ENCODE data around the gene ARFIP2. TPM values are rescaled to one million over a fixed set of nuclear protein-coding genes. Genes with fewer than 3 reads are reported as not detected.

The ARFIP2 gene
- total and polyA plus RNA-seq, 2 donors (not counting 3 experiments of a cell fraction or from before 2014, with no cell fraction given) = 48.4 to 62.9 TPM

DNA sequence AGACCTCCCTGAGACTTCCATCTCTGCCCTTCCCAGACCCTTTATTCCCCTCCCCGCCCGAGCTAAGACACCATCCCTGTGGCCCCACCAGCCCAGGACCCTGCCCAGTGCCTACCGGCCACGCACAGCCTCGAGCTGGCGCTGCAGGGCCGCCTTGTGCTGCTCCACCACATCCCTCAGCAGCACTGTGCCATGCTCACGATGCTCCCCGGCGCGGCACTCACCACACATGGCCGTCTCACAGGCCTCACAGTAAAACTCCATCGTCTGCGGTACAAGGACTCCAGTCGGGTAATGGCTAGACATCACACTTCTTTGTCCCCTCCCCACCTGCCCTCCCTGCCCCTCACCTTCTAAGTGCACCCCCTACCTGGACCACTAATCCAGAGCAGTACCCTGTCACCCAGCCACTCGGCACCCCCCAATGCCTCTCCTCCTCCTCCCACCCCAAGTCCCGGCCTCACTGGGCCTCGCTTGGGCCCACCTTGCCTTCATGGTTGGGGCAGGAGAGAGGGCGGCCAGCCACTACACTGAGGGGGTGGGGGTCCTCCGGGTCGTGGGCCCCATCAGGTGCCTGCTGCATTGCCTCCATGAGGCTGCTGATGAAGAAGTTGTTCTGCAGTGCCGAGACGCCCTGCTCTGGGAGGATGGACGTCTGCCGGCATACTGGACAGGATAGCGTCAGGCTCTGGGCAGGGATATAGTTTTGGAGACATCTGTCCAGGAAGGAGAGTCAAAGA is 23.4 kb downstream of the ARFIP2 start:
- no TSS peak for BruUV-seq (replicated peaks)

More for the DNA sequence above, 23.4 kb downstream of the ARFIP2 start:
- DNase-seq (ENCODE audit: low read depth, low spot score) (no peak), FAIRE-seq (no peak)
- H3K4me2 ChIP-seq (ENCODE audit: insufficient read depth, low read length) = no peak overlapping the region
- no peak overlapping the region for H2AFZ ChIP-seq (ENCODE audit: low read depth, low read length)
- H3K4me3 ChIP-seq (replicated peaks in 1 of 3; ENCODE audit: insufficient read depth in 1 of 3, low read depth in 1 of 3, low read length in 3 of 3) = no peak overlapping the region
- no peaks in the 10 kb centered on the region for H4K20me1 ChIP-seq (replicated peaks; ENCODE audit: control insufficient read depth, extremely low read depth, insufficient read depth, low read length)
- ChIA-PET POLR2A (no interaction called here), CTCF (interaction anchor here (0.7 to 0.9 kb wide), 2 partner anchors 10 to 14 kb away, joined by 3 read pairs; no protein-coding TSS in a partner anchor)
- no peak for TF ChIP-seq FOS (IDR thresholded peaks at IDR 0.05; ENCODE audit: borderline replicate concordance, insufficient read depth, low read length)
- no peak for TF ChIP-seq POLR2A (IDR thresholded peaks at IDR 0.05; ENCODE audit: low read depth, low read length)
- no peak for TF ChIP-seq POLR2AphosphoS5 (IDR thresholded peaks at IDR 0.05; ENCODE audit: insufficient read depth, low read depth, low read length)
- TF ChIP-seq, protein P1, sequence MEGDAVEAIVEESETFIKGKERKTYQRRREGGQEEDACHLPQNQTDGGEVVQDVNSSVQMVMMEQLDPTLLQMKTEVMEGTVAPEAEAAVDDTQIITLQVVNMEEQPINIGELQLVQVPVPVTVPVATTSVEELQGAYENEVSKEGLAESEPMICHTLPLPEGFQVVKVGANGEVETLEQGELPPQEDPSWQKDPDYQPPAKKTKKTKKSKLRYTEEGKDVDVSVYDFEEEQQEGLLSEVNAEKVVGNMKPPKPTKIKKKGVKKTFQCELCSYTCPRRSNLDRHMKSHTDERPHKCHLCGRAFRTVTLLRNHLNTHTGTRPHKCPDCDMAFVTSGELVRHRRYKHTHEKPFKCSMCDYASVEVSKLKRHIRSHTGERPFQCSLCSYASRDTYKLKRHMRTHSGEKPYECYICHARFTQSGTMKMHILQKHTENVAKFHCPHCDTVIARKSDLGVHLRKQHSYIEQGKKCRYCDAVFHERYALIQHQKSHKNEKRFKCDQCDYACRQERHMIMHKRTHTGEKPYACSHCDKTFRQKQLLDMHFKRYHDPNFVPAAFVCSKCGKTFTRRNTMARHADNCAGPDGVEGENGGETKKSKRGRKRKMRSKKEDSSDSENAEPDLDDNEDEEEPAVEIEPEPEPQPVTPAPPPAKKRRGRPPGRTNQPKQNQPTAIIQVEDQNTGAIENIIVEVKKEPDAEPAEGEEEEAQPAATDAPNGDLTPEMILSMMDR (IDR thresholded peaks at IDR 0.05; ENCODE audit: extremely low read depth in 1 of 2, insufficient read depth in 1 of 2, low read depth in 1 of 2, low read length in 2 of 2) = no peak
- TF ChIP-seq, protein P2, sequence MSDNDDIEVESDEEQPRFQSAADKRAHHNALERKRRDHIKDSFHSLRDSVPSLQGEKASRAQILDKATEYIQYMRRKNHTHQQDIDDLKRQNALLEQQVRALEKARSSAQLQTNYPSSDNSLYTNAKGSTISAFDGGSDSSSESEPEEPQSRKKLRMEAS (IDR thresholded peaks at IDR 0.05; ENCODE audit: insufficient read depth, insufficient read length) = no peak
- no peak for TF ChIP-seq EZH2 (IDR thresholded peaks at IDR 0.05; ENCODE audit: borderline replicate concordance, low read depth, low read length, severe bottlenecking)
- TF ChIP-seq JUN (IDR thresholded peaks at IDR 0.05; ENCODE audit: borderline replicate concordance, insufficient read depth, insufficient read length, low read depth) = no peak
- no peak for TF ChIP-seq GATA2 (IDR thresholded peaks at IDR 0.05; ENCODE audit: insufficient read depth, insufficient read length, low read depth, low read length)
- TF ChIP-seq MYC (IDR thresholded peaks at IDR 0.05; ENCODE audit: low read depth, low read length) = no peak
- H3K27ac ChIP-seq (ENCODE audit: insufficient read depth, low read depth, low read length) = no peak overlapping the region
- H3K79me2 ChIP-seq (ENCODE audit: control insufficient read depth, insufficient read depth, low read length) = no peaks in the 10 kb centered on the region
- dilution Hi-C loops (cut with MboI; ENCODE audit: extremely low pct_ligation_motif_present, low sequenced_read_pairs) (no loop called here), intact Hi-C loops (cut with micrococcal nuclease) (no loop called here)
- H3K9me1 ChIP-seq (replicated peaks; ENCODE audit: control insufficient read depth, extremely low read depth, insufficient read depth, low read length) = no peaks in the 10 kb centered on the region
- H3K27me3 ChIP-seq (ENCODE audit: control insufficient read depth in 2 of 2, insufficient read depth in 2 of 2, low read length in 2 of 2) = no peaks in the 10 kb centered on the region
- H3K4me1 ChIP-seq (ENCODE audit: control insufficient read depth, extremely low read depth, insufficient read depth, low read length) = no peaks in the 10 kb centered on the region
- H3K9me3 ChIP-seq (replicated peaks; ENCODE audit: control insufficient read depth, insufficient read depth, low read length) = no peaks in the 10 kb centered on the region
- H3K9ac ChIP-seq (replicated peaks; ENCODE audit: extremely low read depth, insufficient read depth, low read length) = no peak overlapping the region
- H3K36me3 ChIP-seq (ENCODE audit: control insufficient read depth in 2 of 2, extremely low read depth in 1 of 2, insufficient read depth in 2 of 2, low read length in 2 of 2) = peaks cover 0 to 38% of the 10 kb centered on the region in 2 experiments
